Thyroid gland (tissue), 4 donors: ENCODE data around the gene CECR2.

ENCODE experiments used
- POLR2A ChIP-seq, 2 donors: fragments of 450-650 bp; IDR thresholded peaks; one replicate each; pipeline ENCODE4 v1.6.1; 2017; ENCODE audit warnings: antibody characterized with exemption in 2 of 2, mild to moderate bottlenecking in 2 of 2, moderate library complexity in 1 of 2
- TF ChIP-seq, protein P1 (sequence below), 6 experiments: fragments of 200-600 bp in 3 of 6; fragments of 450-650 bp in 3 of 6; sonication (generic) in 3 of 6; IDR thresholded peaks; one replicate each; pipeline ENCODE4 v1.5.1; 2016 to 2019; ENCODE audit warnings: antibody characterized with exemption in 6 of 6, mild to moderate bottlenecking in 2 of 6, inconsistent platforms in 1 of 6, moderate library complexity in 1 of 6

DNA sequence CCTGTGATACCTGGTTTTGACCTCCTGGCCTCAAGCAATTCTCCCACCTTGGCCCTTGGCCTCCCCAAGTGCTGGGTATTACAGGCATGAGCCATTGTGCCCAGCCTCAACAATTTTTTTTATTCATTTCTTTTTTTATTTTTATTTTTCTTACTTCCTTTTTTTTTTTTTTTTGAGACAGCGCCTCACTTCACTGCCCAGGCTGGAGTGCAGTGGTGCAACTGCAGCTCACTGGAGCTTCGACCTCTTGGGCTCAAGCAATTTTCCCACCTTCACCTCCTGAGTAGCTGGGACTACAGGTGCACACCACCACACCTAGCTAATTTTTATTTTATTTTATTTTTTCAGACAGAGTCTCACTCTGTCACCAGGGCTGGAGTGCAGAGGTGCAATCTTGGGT, 25.5 kb upstream of the CECR2 start:
- TF ChIP-seq, protein P1, sequence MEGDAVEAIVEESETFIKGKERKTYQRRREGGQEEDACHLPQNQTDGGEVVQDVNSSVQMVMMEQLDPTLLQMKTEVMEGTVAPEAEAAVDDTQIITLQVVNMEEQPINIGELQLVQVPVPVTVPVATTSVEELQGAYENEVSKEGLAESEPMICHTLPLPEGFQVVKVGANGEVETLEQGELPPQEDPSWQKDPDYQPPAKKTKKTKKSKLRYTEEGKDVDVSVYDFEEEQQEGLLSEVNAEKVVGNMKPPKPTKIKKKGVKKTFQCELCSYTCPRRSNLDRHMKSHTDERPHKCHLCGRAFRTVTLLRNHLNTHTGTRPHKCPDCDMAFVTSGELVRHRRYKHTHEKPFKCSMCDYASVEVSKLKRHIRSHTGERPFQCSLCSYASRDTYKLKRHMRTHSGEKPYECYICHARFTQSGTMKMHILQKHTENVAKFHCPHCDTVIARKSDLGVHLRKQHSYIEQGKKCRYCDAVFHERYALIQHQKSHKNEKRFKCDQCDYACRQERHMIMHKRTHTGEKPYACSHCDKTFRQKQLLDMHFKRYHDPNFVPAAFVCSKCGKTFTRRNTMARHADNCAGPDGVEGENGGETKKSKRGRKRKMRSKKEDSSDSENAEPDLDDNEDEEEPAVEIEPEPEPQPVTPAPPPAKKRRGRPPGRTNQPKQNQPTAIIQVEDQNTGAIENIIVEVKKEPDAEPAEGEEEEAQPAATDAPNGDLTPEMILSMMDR (IDR thresholded peaks at IDR 0.05) = no peak
- TF ChIP-seq POLR2A (IDR thresholded peaks at IDR 0.05) = no peak
